Activated T-cell treated with anti-CD3 and anti-CD28 coated beads, Interleukin-2, amount 50 U/mL, for 72 hours (primary cell): ENCODE data around the gene SYNE3. TPM values are rescaled to one million over a fixed set of nuclear protein-coding genes. Genes with fewer than 3 reads are reported as not detected.

ENCODE experiments used
- ATAC-seq, 2 donors: fragments of 150-1000 bp; cut with Tn5 transposase; replicated peaks in 1 of 2; 2 replicates each; pipeline ENCODE4 v1.10.0; 2021; ENCODE audit warnings: moderate library complexity in 2 of 2, mild to moderate bottlenecking in 1 of 2
- DNase-seq, 2 donors: peaks; one replicate each; pipeline ENCODE4 v3.0.0; 2021 to 2022; ENCODE audit warnings: mixed read lengths in 1 of 2
- H3K27ac Mint-ChIP-seq: one replicate; pipeline ENCODE4 v1.8.0; 2022; ENCODE audit warnings: mild to moderate bottlenecking, moderate library complexity, mixed read lengths
- H3K27me3 Mint-ChIP-seq: one replicate; pipeline ENCODE4 v1.8.0; 2022; ENCODE audit warnings: low read depth, mixed read lengths
- H3K36me3 Mint-ChIP-seq, 2 donors: one replicate each; pipeline ENCODE4 v1.8.0; 2022; ENCODE audit warnings: mixed read lengths in 2 of 2, mild to moderate bottlenecking in 1 of 2; ENCODE audit not compliant: insufficient read depth in 2 of 2
- H3K4me1 Mint-ChIP-seq: one replicate; pipeline ENCODE4 v1.8.0; 2022; ENCODE audit warnings: low read depth, mixed read lengths
- H3K4me3 Mint-ChIP-seq, 2 donors: one replicate each; pipeline ENCODE4 v1.8.0; 2022; ENCODE audit warnings: mild to moderate bottlenecking in 2 of 2, mixed read lengths in 2 of 2, moderate library complexity in 2 of 2
- H3K9me3 Mint-ChIP-seq, 2 donors: one replicate each; pipeline ENCODE4 v1.8.0; 2022; ENCODE audit warnings: mixed read lengths in 2 of 2
- total RNA-seq, 2 donors: library from RNA; stranded (reverse); gene quantifications; one replicate each; pipeline ENCODE4 v1.2.3, GENCODE V29; 2022

Gene SYNE3
- total RNA-seq, 2 donors from 2014 or later: 59.9 to 66.2 TPM

DNA sequence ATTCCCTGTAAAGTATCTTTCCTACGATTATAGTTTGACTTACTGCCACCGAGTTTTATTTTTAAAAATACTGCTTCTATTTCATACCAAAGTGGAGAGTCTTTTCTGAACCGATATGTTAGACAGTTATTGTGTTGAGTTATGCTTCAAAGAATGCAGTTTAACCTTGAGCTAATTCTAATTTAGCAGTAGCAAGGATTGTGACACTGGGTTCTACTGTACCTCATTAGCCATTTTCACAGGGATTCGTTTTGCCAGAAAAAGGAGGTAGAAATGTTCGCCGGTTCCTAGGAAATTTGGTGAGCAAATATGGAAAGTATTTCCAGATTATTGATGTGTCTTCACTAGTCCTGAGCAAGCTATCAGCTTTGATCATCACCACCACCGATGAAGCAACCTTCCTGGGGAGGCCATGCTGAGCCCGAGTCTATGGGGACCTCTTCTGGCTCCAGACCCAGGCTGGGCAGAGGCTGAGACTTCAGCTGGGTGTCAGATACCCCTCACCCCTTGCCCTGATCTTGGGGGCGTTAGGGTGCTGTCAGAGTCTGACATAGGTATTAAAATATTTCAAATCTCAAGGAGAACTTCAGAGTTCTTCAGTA lies 32.0 kb upstream of the SYNE3 start:
- no peaks in the 10 kb centered on the region for H3K9me3 Mint-ChIP-seq
- H3K27ac Mint-ChIP-seq: no peak overlapping the region
- no peak for ATAC-seq
- no peaks in the 10 kb centered on the region for H3K36me3 Mint-ChIP-seq
- H3K4me3 Mint-ChIP-seq: no peak overlapping the region
- no peak for DNase-seq
- H3K27me3 Mint-ChIP-seq: no peaks in the 10 kb centered on the region
- peaks cover 17% of the 10 kb centered on the region for H3K4me1 Mint-ChIP-seq

DNA sequence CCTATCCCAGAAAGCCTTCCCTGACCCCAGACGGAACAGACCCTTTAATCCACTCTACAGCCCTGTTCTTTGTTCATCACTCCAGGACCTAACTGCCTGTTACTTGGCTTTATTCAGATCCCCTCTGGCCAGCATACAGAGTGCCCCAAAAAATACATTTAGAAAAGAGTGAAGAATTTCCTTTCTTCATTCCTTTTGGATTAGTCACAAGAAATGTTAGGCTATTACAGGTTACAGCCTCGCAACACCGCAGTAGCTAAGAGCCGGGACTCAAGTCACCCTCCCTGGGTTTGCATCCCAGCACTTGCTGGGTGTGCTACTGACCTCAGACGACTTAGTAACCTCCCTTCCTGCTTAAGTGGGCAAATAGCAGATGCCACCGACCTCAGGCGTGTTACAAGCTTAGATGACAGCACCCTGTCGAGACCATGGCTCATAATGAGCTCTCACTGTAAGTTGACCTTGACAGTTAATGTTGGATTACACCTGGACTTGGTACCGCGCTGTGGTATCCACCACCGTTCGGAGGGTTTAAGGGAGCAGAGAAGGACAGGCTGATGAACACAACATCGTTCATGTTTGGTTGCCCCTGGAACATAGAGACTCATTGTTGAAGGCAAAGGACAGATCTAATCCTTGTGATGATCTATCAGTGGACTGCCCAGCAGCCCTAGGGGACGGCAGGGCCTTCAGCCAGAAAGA lies 31.3 kb upstream of the SYNE3 start:
- Mint-ChIP-seq H3K36me3 (no peaks in the 10 kb centered on the region), H3K27ac (no peak overlapping the region), H3K4me1 (peaks cover 17% of the 10 kb centered on the region), H3K4me3 (no peak overlapping the region), H3K9me3 (no peaks in the 10 kb centered on the region), H3K27me3 (no peaks in the 10 kb centered on the region)
- DNase-seq: no peak
- no peak for ATAC-seq

DNA sequence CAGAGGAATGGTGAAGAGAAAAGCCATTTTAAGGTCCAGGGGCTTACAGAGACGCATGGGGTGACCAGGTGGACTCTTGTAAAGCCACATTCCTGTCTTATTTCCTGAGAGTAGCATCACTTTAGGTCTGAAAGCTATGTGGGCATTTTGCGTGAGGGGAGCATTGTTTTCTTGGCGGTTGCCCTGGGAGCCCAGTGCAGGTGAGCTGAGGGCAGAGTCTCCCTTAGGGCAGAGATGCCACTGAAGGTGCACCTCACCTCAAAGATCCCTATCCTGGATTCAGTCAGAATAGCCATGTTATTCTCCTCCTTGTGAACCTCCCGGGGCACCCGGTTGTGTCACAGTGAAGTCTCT lies 30.8 kb upstream of the SYNE3 start:
- H3K4me1 Mint-ChIP-seq: peaks cover 17% of the 10 kb centered on the region
- ATAC-seq (no peak), DNase-seq (no peak)
- H3K4me3 Mint-ChIP-seq: no peak overlapping the region
- H3K9me3 Mint-ChIP-seq: no peaks in the 10 kb centered on the region
- no peaks in the 10 kb centered on the region for H3K36me3 Mint-ChIP-seq
- H3K27me3 Mint-ChIP-seq: no peaks in the 10 kb centered on the region
- no peak overlapping the region for H3K27ac Mint-ChIP-seq

DNA sequence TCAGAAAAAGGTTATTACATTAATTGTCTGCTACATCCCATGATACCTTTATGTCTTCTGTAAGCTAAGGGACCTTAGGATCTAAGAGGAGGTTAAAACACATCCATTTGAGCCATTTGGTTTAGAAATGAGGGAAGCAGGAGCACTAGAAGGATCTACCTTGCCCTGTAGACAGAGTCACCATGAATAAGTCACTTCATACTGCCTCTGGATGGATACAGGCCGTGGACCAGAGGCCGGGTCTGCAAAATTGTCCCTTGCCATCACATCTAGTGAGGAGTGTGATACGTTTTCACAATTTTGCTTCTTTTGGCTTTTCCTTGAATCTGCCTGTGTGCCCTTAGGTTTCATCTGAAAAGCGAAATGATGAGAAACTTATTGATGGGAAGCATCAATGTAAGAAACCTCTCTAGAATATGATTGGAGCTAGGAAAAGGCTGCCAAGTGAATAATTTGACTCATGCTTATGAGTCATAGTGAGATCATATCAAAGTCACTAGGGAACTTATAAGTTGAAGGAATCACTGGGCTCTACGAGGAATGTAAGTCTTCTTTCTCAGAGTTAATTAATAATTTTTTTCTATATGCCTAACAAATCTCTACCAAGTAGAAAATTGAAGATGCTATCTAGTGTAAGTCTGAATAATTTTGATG lies 29.2 kb upstream of the SYNE3 start:
- Mint-ChIP-seq H3K36me3 (peaks cover 0 to 2% of the 10 kb centered on the region in 2 donors), H3K4me1 (peaks cover 31% of the 10 kb centered on the region), H3K27me3 (no peaks in the 10 kb centered on the region), H3K27ac (peak overlapping the region; percentile 70), H3K4me3 (no peak overlapping the region), H3K9me3 (no peaks in the 10 kb centered on the region)
- peak in 1 of 2 donors; percentile 32 for ATAC-seq
- DNase-seq: no peak

DNA sequence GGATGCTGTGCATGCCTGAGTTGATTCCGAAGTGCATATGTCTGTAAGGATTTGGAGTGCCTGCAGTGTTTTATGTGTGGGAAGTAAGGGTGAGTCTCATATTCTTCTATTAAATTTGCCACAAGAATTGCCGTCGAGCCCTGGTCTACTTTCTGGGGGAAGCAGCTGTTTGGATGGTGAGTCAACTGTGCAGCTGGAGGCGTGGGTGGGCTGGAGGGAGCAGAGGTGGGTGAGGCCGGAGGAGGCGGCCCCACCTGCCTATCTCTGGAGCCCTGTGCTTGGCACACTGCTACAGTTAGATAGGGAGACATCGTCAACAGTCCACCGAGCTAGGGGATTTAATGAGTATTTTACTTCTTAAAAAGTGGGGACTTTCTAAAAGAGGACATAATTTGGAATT lies 28.1 kb upstream of the SYNE3 start:
- H3K27ac Mint-ChIP-seq: no peak overlapping the region
- DNase-seq (no peak), ATAC-seq (no peak)
- H3K36me3 Mint-ChIP-seq: peaks cover 0 to 3% of the 10 kb centered on the region in 2 donors
- H3K27me3 Mint-ChIP-seq: no peaks in the 10 kb centered on the region
- peaks cover 38% of the 10 kb centered on the region for H3K4me1 Mint-ChIP-seq
- H3K4me3 Mint-ChIP-seq: no peak overlapping the region
- no peaks in the 10 kb centered on the region for H3K9me3 Mint-ChIP-seq

DNA sequence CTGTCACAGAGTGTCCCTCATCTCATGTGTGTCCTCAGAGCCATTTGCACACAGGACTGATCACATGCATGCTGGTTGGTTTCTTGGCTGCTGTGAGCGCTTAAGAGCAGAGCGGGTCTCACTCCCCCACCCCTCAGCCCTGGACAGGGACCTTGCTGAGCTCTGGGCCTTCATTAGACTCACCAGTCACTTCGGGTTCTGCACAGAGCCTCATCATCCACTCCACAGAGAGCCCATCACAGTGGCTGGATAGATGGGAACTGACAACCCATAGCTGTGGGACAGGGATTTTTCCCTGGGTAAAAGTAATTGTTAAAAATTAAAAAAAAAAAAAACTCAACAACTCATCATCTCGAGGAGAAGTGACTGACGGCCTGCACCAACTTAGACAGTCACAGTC lies 26.6 kb upstream of the SYNE3 start:
- H3K4me3 Mint-ChIP-seq: no peak overlapping the region
- H3K27me3 Mint-ChIP-seq: no peaks in the 10 kb centered on the region
- peaks cover 0 to 3% of the 10 kb centered on the region in 2 donors for H3K36me3 Mint-ChIP-seq
- no peaks in the 10 kb centered on the region for H3K9me3 Mint-ChIP-seq
- ATAC-seq: no peak
- H3K4me1 Mint-ChIP-seq: peaks cover 51% of the 10 kb centered on the region
- no peak for DNase-seq
- no peak overlapping the region for H3K27ac Mint-ChIP-seq

DNA sequence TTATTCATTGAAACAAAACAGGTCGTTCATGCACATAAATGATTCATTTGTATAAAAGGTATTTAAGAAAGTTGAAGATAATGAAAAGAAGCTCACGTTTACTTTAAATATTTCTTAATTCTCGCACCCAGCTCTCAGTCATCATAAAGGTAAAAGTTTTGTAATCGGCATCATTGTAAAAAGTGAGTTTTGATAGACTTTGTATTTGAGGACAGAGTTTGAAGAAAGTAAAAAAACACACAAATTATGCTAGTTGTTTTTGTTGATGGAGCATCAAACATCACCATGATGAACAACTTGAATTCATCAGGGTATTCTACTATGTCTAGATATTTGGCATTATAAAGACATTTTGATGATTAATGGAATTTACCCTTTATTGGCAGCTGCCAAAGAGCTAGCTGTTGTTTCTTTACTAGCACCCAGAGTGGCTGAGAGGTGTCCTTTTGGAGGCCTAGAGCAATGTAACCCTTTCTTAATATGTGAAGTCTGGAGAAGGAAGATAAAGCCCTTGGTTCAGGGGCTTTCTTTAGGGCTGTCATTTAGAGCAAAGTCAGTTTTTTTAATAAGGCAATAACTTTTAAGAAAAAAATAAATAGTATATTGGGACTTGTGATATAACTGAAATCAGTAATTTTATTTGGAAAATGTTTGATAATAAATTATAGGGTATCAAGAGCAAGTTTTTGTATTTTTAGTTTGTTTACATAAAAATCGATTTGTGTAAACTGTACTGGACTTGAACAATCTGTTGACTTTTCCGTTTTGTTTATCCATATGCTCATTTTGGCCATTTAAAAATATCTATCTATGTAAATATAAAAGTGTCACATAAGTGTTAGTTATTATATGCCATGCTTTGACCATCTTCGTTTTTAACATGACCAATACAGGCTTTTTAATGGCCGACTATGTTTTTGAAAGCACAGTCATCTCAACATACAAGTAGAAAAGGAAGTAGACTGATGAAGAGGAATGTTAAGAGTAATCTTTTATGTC lies 25.8 kb upstream of the SYNE3 start:
- ATAC-seq (no peak), DNase-seq (no peak)
- peaks cover 57% of the 10 kb centered on the region for H3K4me1 Mint-ChIP-seq
- H3K36me3 Mint-ChIP-seq: peaks cover 0 to 3% of the 10 kb centered on the region in 2 donors
- H3K4me3 Mint-ChIP-seq: no peak overlapping the region
- H3K9me3 Mint-ChIP-seq: no peaks in the 10 kb centered on the region
- no peak overlapping the region for H3K27ac Mint-ChIP-seq
- H3K27me3 Mint-ChIP-seq: no peaks in the 10 kb centered on the region

DNA sequence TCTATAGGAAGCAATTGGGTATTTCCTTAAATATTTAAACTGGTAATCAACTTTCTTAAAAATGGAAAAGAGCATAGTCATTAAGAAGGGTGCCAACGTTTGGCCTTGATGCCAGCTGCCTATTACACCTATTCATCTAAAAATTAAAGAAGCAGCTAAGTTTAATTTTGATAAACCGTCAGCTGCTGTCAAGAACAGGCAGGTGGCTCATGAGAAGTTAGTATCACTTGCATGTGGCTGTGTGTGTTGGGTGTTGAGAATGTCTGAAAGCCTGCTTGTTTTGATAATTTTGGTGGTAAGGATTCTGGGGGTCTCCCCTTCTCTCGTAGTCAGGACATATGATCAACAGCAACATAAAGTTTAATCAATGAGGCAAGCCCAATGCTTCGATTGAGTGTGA lies 24.9 kb upstream of the SYNE3 start:
- Mint-ChIP-seq H3K9me3 (no peaks in the 10 kb centered on the region), H3K4me3 (no peak overlapping the region), H3K36me3 (peaks cover 0 to 3% of the 10 kb centered on the region in 2 donors), H3K27ac (no peak overlapping the region), H3K4me1 (peaks cover 65% of the 10 kb centered on the region), H3K27me3 (no peaks in the 10 kb centered on the region)
- ATAC-seq (no peak), DNase-seq (no peak)

DNA sequence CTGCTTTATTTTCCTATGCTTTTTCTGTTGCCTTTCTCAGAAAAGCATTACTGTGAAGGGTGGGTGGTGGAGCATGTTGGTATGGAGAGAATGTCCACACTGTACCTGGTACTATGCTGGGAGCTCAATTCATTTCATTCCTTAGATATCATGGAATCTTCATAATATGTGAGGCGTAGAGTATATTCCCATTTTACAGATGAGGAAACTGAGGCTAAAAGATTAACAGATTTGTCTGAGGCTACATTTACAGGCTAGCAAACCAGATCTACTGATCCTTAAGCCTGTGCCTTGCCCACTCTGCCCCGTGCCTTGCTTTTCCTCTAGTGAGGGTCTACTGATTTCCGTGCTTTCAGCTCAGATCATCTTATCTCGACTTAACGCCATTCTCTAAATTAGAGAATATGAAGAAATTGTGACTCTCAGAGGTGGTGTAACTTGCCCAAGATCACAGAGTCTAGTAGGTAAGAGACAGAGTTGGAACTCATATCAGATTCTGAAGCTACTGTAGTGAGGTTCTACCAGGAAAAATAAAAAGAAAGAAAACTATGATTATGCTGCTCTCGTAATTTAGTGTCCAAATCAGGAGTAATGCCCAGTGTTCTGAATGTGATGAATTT lies 23.9 kb upstream of the SYNE3 start:
- no peaks in the 10 kb centered on the region for H3K9me3 Mint-ChIP-seq
- DNase-seq (no peak), ATAC-seq (no peak)
- no peaks in the 10 kb centered on the region for H3K27me3 Mint-ChIP-seq
- peaks cover 65% of the 10 kb centered on the region for H3K4me1 Mint-ChIP-seq
- peaks cover 2 to 4% of the 10 kb centered on the region in 2 donors for H3K36me3 Mint-ChIP-seq
- H3K27ac Mint-ChIP-seq: no peak overlapping the region
- H3K4me3 Mint-ChIP-seq: no peak overlapping the region

DNA sequence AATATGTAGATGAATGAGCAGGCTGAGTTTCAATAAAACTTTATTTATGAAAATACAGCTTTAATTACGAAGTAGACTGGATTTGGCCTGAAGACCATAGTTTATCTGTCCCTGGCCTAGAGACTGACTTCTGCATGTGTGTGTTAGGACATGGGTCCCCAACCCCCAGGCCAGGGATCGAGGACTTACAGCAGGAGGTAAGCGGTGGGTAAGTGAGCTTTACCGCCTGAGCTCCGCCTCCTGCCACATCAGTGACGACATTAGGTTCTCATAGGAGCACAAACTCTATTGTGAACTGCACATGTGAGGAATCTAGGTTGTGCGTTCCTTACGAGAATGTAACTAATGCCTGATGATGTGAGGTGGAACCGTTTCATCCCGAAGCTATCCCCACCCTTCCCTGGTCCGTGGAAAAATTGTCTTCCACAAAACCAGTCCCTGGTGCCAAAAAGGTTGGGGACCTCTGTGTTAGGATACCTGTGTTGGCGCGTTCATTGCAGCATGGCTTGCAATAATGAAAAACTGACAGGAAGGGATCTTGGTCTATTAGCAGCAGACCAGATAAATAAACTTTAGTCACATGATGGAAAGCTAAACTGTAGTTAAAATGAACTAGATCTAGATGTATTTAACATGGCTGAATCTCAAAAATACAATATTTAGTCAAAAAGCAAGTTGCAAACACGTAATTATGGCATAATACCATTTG lies 22.5 kb upstream of the SYNE3 start:
- peaks cover 2 to 4% of the 10 kb centered on the region in 2 donors for H3K36me3 Mint-ChIP-seq
- no peak overlapping the region for H3K27ac Mint-ChIP-seq
- H3K4me3 Mint-ChIP-seq: no peak overlapping the region
- no peaks in the 10 kb centered on the region for H3K9me3 Mint-ChIP-seq
- DNase-seq (no peak), ATAC-seq (no peak)
- H3K4me1 Mint-ChIP-seq: peaks cover 58% of the 10 kb centered on the region
- no peaks in the 10 kb centered on the region for H3K27me3 Mint-ChIP-seq

DNA sequence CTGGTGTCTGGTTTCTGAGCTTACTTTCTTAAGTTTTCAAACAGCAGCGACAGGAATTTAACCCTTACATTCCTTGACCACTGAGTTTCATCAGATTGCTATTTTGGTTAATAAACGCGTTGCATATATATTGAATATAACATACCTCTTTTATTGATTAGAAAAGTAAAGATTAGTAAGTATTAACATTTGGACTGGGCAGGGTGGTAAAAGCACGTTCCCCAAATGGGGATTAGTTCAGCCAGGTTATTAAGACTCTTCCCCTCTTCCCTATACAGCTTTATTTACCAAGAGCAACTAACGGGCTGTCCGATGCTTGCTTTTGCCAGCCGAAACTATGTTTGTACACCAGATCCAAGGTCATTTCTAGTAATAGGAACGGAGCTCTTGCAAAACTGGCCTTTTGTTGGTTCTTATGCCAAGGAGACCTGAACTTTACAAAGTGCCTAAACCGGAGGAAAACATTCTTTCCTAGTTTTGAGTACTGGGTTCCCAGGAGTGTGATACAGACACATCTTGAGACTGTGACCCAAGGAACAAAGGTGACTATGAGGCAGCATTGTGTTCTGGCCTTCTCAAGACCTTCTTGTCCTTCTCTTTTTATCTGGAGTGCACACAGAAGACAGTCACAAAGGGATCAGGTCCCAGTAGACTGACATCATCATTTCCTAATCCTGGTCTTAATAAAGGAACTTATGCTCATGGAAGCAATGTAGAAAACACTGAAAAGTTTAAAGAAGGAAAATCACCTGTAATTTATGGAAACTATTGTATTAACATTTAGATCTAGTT lies 21.0 kb upstream of the SYNE3 start:
- Mint-ChIP-seq H3K36me3 (peaks cover 2 to 7% of the 10 kb centered on the region in 2 donors), H3K9me3 (no peaks in the 10 kb centered on the region), H3K4me3 (peak overlapping the region; percentile 45 to 91), H3K4me1 (peaks cover 67% of the 10 kb centered on the region), H3K27ac (no peak overlapping the region), H3K27me3 (no peaks in the 10 kb centered on the region)
- DNase-seq (no peak), ATAC-seq (no peak)
